NT2/D1 (cell line): ENCODE results near the gene VEZF1.
"Not testable (repeated sequence)": the region's sequence is repeated elsewhere in the genome, so short reads cannot be mapped to it uniquely, and the experiment has no call there.

Experiments
- DNase-seq: peaks from one replicate; pipeline ENCODE4 v3.0.0-alpha.2; 2011; ENCODE audit warnings: low read depth, low spot score
- H3K27me3 ChIP-seq: 2 replicates; pipeline ENCODE4 v1.6.0; 2011; ENCODE audit warnings: mild to moderate bottlenecking; ENCODE audit not compliant: insufficient read length, insufficient read depth
- H3K36me3 ChIP-seq: 2 replicates; pipeline ENCODE4 v1.6.1; 2011; ENCODE audit warnings: mild to moderate bottlenecking, low read length, mixed read lengths; ENCODE audit not compliant: insufficient read depth, insufficient read length
- H3K4me1 ChIP-seq: 2 replicates; pipeline ENCODE4 v1.5.1; 2011; ENCODE audit not compliant: insufficient read depth, insufficient read length
- H3K4me3 ChIP-seq: 2 replicates; pipeline ENCODE4 v1.5.1; 2011; ENCODE audit warnings: low read depth; ENCODE audit not compliant: insufficient read length
- H3K9ac ChIP-seq: 2 replicates; pipeline ENCODE4 v1.6.0; 2011; ENCODE audit warnings: low read depth; ENCODE audit not compliant: insufficient read length
- H3K9me3 ChIP-seq: 2 replicates; pipeline ENCODE4 v1.5.1; 2011; ENCODE audit warnings: mild to moderate bottlenecking, low read length; ENCODE audit not compliant: insufficient read depth
- SUZ12 ChIP-seq: IDR thresholded peaks from 2 replicates; pipeline ENCODE4 v1.6.1; 2011; ENCODE audit not compliant: insufficient read length, insufficient read depth; ENCODE audit errors: extremely low read depth
- YY1 ChIP-seq: IDR thresholded peaks from 2 replicates; pipeline ENCODE4 v1.6.1; 2011; ENCODE audit not compliant: insufficient read length, insufficient read depth
- ZNF274 ChIP-seq: IDR thresholded peaks from 2 replicates; pipeline ENCODE4 v1.6.1; 2011; ENCODE audit warnings: mild to moderate bottlenecking, low read depth, low read length

The VEZF1 gene

GRCh38 chr17:57966875-57967274 lies 21.2 kb downstream of the VEZF1 start:
- no peak overlapping the region for H3K4me3 ChIP-seq
- peaks cover 5% of the 10 kb centered on the region for H3K36me3 ChIP-seq
- H3K4me1 ChIP-seq, result no peaks in the 10 kb centered on the region
- no peaks in the 10 kb centered on the region for H3K9me3 ChIP-seq
- no peak for TF ChIP-seq YY1
- no peak for TF ChIP-seq ZNF274
- TF ChIP-seq SUZ12, result no peak
- no peak for DNase-seq
- no peak overlapping the region for H3K9ac ChIP-seq
- H3K27me3 ChIP-seq, result peaks cover 6% of the 10 kb centered on the region

- no peaks in the 10 kb centered on the region for H3K9me3 ChIP-seq
- no peaks in the 10 kb centered on the region for H3K36me3 ChIP-seq
- no peak for TF ChIP-seq YY1
- TF ChIP-seq ZNF274, result no peak
- no peak for TF ChIP-seq SUZ12
- H3K9ac ChIP-seq, result no peak overlapping the region
- H3K4me1 ChIP-seq, result no peaks in the 10 kb centered on the region
- no peak for DNase-seq
- H3K27me3 ChIP-seq, result peaks cover 6% of the 10 kb centered on the region
- no peak overlapping the region for H3K4me3 ChIP-seq
Measured at GRCh38 chr17:57966246-57966645, 21.8 kb downstream of the VEZF1 start.

- TF ChIP-seq SUZ12, result no peak
- no peak for TF ChIP-seq YY1
- no peak for TF ChIP-seq ZNF274
- no peak overlapping the region for H3K9ac ChIP-seq
- no peak for DNase-seq
- H3K4me1 ChIP-seq, result no peaks in the 10 kb centered on the region
- H3K36me3 ChIP-seq, result no peaks in the 10 kb centered on the region
- no peak overlapping the region for H3K4me3 ChIP-seq
- peaks cover 10% of the 10 kb centered on the region for H3K27me3 ChIP-seq
- H3K9me3 ChIP-seq, result no peaks in the 10 kb centered on the region
Measured at GRCh38 chr17:57965521-57966160, 22.4 kb downstream of the VEZF1 start.

- TF ChIP-seq SUZ12 (no peak), ZNF274 (no peak), YY1 (no peak)
- H3K9me3 ChIP-seq, result no peaks in the 10 kb centered on the region
Measured at GRCh38 chr17:57963149-57963511, 24.9 kb downstream of the VEZF1 start.

GRCh38 chr17:57962279-57963148 lies 25.5 kb downstream of the VEZF1 start:
- Histone ChIP-seq H3K9ac (no peak overlapping the region), H3K36me3 (no peaks in the 10 kb centered on the region), H3K4me1 (no peaks in the 10 kb centered on the region), H3K27me3 (peaks cover 16% of the 10 kb centered on the region), H3K4me3 (no peak overlapping the region), H3K9me3 (no peaks in the 10 kb centered on the region)
- TF ChIP-seq YY1, result no peak
- TF ChIP-seq ZNF274, result no peak
- TF ChIP-seq SUZ12, result no peak
- no peak for DNase-seq

More at GRCh38 chr17:57963149-57963511, 24.9 kb downstream of the VEZF1 start:
- no peak for DNase-seq
- Histone ChIP-seq H3K9ac (no peak overlapping the region), H3K36me3 (no peaks in the 10 kb centered on the region), H3K4me3 (no peak overlapping the region), H3K4me1 (no peaks in the 10 kb centered on the region), H3K27me3 (peaks cover 16% of the 10 kb centered on the region)

GRCh38 chr17:57959929-57960328 lies 28.1 kb downstream of the VEZF1 start:
- TF ChIP-seq SUZ12 (no peak), YY1 (no peak), ZNF274 (no peak)
- H3K27me3 ChIP-seq, result peaks cover 24% of the 10 kb centered on the region
- no peak overlapping the region for H3K4me3 ChIP-seq
- DNase-seq, result no peak
- H3K4me1 ChIP-seq, result peaks cover 8% of the 10 kb centered on the region
- H3K36me3 ChIP-seq, result no peaks in the 10 kb centered on the region
- H3K9ac ChIP-seq, result no peak overlapping the region
- H3K9me3 ChIP-seq, result no peaks in the 10 kb centered on the region

- H3K9me3 ChIP-seq, H3K9ac ChIP-seq, DNase-seq, H3K4me3 ChIP-seq, H3K36me3 ChIP-seq: not testable (repeated sequence)
- Histone ChIP-seq H3K27me3 (peaks cover 27% of the 10 kb centered on the region), H3K4me1 (peaks cover 13% of the 10 kb centered on the region)
Measured at GRCh38 chr17:57958391-57958790, 29.7 kb downstream of the VEZF1 start.
